Endothelial cell (in vitro differentiated cells): ENCODE data around the gene TECPR1. TPM values are rescaled to one million over a fixed set of nuclear protein-coding genes. Genes with fewer than 3 reads are reported as not detected.

Source experiments
- DNase-seq: peaks from one replicate; pipeline ENCODE4 v3.0.0; 2021; ENCODE audit warnings: low spot score
- H3K27ac Mint-ChIP-seq: one replicate; pipeline ENCODE4 v1.8.0; 2021; ENCODE audit warnings: mixed read lengths, inconsistent platforms; ENCODE audit not compliant: unreplicated experiment
- H3K27me3 Mint-ChIP-seq: one replicate; pipeline ENCODE4 v1.8.0; 2021; ENCODE audit warnings: mild to moderate bottlenecking, moderate library complexity, mixed read lengths, inconsistent platforms; ENCODE audit not compliant: unreplicated experiment
- H3K36me3 Mint-ChIP-seq: one replicate; pipeline ENCODE4 v1.8.0; 2021; ENCODE audit warnings: mild to moderate bottlenecking, low read depth, mixed read lengths, inconsistent platforms; ENCODE audit not compliant: unreplicated experiment
- H3K4me1 Mint-ChIP-seq: one replicate; pipeline ENCODE4 v1.8.0; 2021; ENCODE audit warnings: mild to moderate bottlenecking, mixed read lengths, inconsistent platforms; ENCODE audit not compliant: unreplicated experiment
- H3K4me3 Mint-ChIP-seq: one replicate; pipeline ENCODE4 v1.8.0; 2021; ENCODE audit warnings: mild to moderate bottlenecking, mixed read lengths, inconsistent platforms; ENCODE audit not compliant: unreplicated experiment
- H3K9me3 Mint-ChIP-seq: one replicate; pipeline ENCODE4 v1.8.0; 2021; ENCODE audit warnings: mixed read lengths, inconsistent platforms; ENCODE audit not compliant: unreplicated experiment
- CTCF ChIP-seq: fragments of 200-600 bp; sonication (generic); IDR thresholded peaks from one replicate; pipeline ENCODE4 v1.5.0; 2021; ENCODE audit warnings: antibody characterized with exemption; ENCODE audit not compliant: unreplicated experiment
- total RNA-seq: library from RNA; stranded (reverse); fragmentation: NEBNext Ultra II Directional; extraction: Animal tissue kit (Norgen Biotek cat#: 25700); gene quantifications from one replicate; pipeline ENCODE4 v1.2.1, GENCODE V29; 2021; ENCODE audit not compliant: unreplicated experiment

TECPR1 gene
- total RNA-seq, 1 donor from 2014 or later, result 129 TPM

- peaks cover 4% of the 10 kb centered on the region for H3K27me3 Mint-ChIP-seq
- H3K4me1 Mint-ChIP-seq, result peaks cover 18% of the 10 kb centered on the region
- no peak overlapping the region for H3K27ac Mint-ChIP-seq
- H3K4me3 Mint-ChIP-seq, result no peak overlapping the region
- H3K36me3 Mint-ChIP-seq, result peaks cover 8% of the 10 kb centered on the region
- no peaks in the 10 kb centered on the region for H3K9me3 Mint-ChIP-seq
- no peak for DNase-seq
- TF ChIP-seq CTCF, result no peak
Measured at GRCh38 chr7:98293265-98293664, 41.2 kb upstream of the TECPR1 start.

- peaks cover 21% of the 10 kb centered on the region for H3K4me1 Mint-ChIP-seq
- TF ChIP-seq CTCF, result no peak
- no peaks in the 10 kb centered on the region for H3K9me3 Mint-ChIP-seq
- peaks cover 3% of the 10 kb centered on the region for H3K36me3 Mint-ChIP-seq
- no peak for DNase-seq
- no peak overlapping the region for H3K27ac Mint-ChIP-seq
- H3K27me3 Mint-ChIP-seq, result peaks cover 4% of the 10 kb centered on the region
- no peak overlapping the region for H3K4me3 Mint-ChIP-seq
Measured at GRCh38 chr7:98291717-98292116, 39.7 kb upstream of the TECPR1 start.

GRCh38 chr7:98289333-98289875 lies 37.4 kb upstream of the TECPR1 start:
- DNase-seq, result no peak
- Mint-ChIP-seq H3K36me3 (peaks cover 5% of the 10 kb centered on the region), H3K4me1 (peaks cover 25% of the 10 kb centered on the region), H3K27ac (no peak overlapping the region), H3K27me3 (peaks cover 4% of the 10 kb centered on the region), H3K4me3 (no peak overlapping the region), H3K9me3 (no peaks in the 10 kb centered on the region)
- TF ChIP-seq CTCF, result no peak

- no peak for DNase-seq
- no peaks in the 10 kb centered on the region for H3K9me3 Mint-ChIP-seq
- peak overlapping the region; percentile 76 for H3K4me3 Mint-ChIP-seq
- peaks cover 5% of the 10 kb centered on the region for H3K27me3 Mint-ChIP-seq
- peak overlapping the region; percentile 83 for H3K27ac Mint-ChIP-seq
- TF ChIP-seq CTCF, result no peak
- peaks cover 23% of the 10 kb centered on the region for H3K4me1 Mint-ChIP-seq
- peaks cover 8% of the 10 kb centered on the region for H3K36me3 Mint-ChIP-seq
Measured at GRCh38 chr7:98288064-98288823, 36.2 kb upstream of the TECPR1 start.

- Mint-ChIP-seq H3K4me3 (no peak overlapping the region), H3K36me3 (peaks cover 15% of the 10 kb centered on the region), H3K9me3 (no peaks in the 10 kb centered on the region), H3K27ac (no peak overlapping the region), H3K4me1 (peaks cover 30% of the 10 kb centered on the region), H3K27me3 (peaks cover 11% of the 10 kb centered on the region)
- DNase-seq, result no peak
- TF ChIP-seq CTCF, result no peak
Measured at GRCh38 chr7:98287486-98287959, 35.5 kb upstream of the TECPR1 start.
